Left renal pelvis (tissue), 4 donors: ENCODE measurements around the gene LAMC1. TPM values are rescaled to one million over a fixed set of nuclear protein-coding genes. Genes with fewer than 3 reads are reported as not detected.

Experiments
- DNase-seq, 4 donors: peaks; one replicate each; pipeline ENCODE4 v3.0.0-alpha.2; 2013; ENCODE audit warnings: low read depth in 4 of 4, low spot score in 3 of 4
- polyA plus RNA-seq, 4 donors: library from polyadenylated mRNA; unstranded; fragments of 120-200 nt; gene quantifications; one replicate each; pipeline ENCODE4 v1.2.1, GENCODE V29; 2013; ENCODE audit not compliant: insufficient read length in 4 of 4

The LAMC1 gene
- polyA plus RNA-seq, 4 donors, result 218 to 345 (median 270) TPM

DNA sequence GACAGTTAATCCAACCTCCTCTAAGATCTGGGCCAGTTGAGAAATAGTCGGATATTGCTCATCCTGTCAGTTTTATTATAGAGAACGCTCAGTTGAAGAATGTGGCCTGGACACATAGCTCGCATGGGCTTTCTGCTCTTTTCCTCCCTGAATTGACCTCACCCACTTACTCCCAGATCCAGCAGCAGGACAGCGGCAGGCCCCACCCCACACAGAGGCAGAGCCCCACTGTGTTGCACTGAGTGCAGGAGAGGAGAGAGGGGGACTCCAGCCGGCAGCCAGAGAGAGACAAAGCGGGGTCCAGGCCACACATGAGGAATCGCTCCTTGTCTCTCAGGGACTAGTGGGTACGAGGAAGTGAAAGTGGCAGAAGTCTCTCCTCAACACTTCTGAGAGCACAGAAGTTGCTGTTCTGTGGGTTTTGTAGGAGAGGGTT lies 78.6 kb downstream of the LAMC1 start:
- DNase-seq, result no peak

DNA sequence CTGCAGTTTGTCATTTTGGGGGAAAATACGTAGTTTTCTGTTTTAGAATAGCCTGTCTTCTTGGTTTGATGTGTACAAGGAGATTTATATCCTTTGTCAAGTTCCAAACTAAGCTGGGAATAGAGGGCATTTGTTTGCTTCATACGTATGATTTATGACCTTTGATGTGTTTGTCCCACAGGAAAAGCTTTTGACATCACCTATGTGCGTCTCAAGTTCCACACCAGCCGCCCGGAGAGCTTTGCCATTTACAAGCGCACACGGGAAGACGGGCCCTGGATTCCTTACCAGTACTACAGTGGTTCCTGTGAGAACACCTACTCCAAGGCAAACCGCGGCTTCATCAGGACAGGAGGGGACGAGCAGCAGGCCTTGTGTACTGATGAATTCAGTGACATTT lies 79.9 kb downstream of the LAMC1 start:
- no peak for DNase-seq

DNA sequence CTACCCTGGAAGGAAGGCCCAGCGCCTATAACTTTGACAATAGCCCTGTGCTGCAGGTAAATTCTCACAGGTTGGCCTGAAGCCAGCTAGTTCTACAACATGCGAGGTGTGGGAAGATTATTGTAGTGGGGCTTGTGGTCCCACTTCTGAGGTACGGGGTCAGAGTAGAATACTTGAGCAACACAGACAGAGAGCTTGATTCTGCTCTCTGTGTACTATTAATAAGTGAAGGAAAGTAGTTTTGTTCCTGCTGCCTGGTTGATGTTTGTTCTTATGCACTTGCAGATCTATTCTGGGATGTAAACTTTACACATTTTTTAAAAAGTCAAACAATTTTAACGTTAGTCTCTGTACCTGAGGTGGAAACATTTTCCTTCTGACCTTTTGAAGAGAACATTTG lies 80.4 kb downstream of the LAMC1 start:
- no peak for DNase-seq

DNA sequence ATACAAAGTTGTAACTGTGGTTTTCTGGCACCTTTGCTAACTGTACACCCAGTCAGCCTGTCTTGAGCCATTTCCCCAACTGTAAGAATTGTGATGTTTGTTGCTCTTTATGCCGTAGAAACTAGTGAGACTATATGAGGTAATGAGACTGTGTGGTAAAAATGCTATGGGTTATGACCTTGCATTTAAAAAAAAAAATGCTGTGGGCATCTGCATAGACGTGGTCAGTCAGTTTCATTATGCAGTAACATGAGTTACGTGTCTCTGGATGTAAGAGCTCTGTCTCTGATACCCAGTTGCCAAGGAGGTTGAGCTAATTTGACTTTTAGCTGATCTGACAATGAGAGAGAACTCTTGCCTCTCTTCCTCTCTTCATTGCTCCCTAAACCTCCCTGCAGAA lies 82.2 kb downstream of the LAMC1 start:
- no peak for DNase-seq

DNA sequence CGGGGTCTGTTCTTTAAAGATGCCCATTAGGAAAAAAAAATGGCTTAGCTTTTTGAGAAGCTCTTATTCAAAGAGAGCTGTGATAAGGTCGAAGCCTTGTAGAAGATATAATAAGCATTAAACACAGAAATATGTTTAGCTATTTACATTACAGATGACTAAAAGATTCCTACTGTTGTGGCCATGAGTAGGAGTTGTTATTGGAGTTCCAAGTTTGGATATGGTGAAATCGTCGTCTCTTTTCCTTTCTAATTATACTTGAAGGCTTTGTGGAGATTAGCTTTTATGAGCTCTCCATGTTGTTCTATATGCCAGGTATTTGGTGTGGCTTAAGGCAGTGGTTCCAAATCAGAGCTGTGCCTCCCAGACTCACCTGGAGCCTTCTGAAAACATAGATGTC lies 82.9 kb downstream of the LAMC1 start:
- no peak for DNase-seq

DNA sequence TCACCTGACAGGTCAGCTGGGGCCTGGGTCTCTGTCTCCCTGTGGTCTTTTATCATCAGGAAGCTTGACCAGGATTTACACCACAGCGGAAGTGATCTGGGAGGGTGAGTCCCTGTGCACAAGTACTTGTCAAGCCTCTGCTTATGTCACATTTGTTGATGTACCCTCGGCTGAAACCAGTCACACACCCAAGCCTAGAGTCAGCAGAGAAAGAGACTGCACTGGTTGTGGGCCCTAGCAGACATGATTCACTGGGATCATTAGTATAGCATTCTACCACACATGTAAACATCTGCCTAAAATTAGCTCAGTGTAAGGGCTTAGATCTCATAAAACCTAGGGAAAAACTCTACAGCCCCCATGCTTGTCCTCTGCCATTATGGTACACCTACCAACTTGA lies 83.5 kb downstream of the LAMC1 start:
- DNase-seq, result no peak

DNA sequence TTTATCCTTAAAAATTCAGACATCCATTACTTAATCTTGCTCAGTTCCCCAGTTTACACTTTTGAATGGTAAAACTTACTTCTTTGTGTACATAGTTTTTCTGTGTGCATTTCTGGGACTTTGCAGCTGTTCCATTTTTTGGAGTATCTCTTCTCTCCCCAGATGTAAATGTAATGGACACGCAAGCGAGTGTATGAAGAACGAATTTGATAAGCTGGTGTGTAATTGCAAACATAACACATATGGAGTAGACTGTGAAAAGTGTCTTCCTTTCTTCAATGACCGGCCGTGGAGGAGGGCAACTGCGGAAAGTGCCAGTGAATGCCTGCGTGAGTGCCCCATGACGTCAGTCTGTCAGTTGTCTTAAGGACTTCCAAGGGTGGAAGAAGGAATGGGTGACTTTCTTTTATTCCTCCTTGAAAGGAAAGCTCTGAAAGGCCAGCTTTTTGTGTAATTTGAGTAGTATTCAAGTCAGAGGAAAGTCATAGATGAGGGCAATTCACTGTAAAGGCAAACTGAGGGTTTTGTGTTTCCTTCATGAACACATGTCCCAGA lies 87.2 kb downstream of the LAMC1 start:
- DNase-seq, result no peak

DNA sequence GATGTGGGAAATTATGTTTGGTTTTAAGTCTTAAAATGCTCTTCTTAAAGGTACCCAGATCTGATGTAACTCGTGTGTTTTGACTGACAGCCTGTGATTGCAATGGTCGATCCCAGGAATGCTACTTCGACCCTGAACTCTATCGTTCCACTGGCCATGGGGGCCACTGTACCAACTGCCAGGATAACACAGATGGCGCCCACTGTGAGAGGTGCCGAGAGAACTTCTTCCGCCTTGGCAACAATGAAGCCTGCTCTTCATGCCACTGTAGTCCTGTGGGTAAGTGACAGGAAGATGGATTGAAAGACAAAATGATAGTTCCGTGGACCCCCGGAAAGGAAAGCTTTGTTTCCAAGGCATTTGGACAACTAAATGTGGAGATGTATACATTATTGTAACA lies 91.2 kb downstream of the LAMC1 start:
- no peak for DNase-seq

DNA sequence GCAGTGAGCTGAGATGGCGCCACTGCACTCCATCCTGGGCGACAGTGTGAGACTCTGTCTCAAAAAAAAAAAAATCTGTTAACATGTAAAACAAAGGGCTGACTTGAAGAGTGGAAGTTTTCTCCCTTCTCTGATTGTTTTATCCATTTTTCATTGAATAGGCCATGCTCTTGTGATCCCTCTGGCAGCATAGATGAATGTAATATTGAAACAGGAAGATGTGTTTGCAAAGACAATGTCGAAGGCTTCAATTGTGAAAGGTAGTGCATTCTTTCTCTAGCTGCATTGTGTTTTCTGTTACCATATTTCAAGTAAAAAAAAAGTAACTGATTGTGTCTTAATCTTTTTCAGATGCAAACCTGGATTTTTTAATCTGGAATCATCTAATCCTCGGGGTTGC lies 93.2 kb downstream of the LAMC1 start:
- no peak for DNase-seq

DNA sequence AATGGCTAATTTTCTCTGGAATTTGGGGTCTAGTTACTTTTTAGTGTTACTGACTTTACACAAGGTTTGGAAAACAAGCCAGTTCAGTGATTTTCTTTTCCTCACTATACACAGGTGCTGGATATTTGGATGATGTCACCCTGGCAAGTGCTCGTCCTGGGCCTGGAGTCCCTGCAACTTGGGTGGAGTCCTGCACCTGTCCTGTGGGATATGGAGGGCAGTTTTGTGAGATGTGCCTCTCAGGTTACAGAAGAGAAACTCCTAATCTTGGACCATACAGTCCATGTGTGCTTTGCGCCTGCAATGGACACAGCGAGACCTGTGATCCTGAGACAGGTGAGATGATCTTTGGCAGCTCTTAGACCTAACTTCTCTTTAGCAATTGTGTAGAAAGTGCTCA lies 98.4 kb downstream of the LAMC1 start:
- DNase-seq, result no peak

DNA sequence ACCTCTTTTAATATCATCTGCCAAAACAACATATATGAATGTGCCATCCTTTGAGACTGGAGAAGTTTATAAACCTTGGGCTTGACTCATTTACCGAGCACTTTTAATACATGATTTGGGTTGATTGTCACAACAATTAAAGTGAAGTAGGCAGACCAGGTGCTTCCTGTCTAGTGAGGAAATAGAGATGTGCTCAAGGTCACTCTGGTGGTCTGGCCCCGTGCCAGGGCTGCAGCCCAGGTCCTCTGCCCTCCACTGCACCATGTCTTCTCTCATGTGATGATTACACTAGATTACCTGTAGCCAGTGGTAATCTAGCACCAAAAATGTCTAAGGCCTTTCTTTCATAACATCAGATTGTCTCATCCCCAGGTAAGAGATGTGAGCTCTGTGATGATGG lies 101.0 kb downstream of the LAMC1 start:
- DNase-seq, result no peak

DNA sequence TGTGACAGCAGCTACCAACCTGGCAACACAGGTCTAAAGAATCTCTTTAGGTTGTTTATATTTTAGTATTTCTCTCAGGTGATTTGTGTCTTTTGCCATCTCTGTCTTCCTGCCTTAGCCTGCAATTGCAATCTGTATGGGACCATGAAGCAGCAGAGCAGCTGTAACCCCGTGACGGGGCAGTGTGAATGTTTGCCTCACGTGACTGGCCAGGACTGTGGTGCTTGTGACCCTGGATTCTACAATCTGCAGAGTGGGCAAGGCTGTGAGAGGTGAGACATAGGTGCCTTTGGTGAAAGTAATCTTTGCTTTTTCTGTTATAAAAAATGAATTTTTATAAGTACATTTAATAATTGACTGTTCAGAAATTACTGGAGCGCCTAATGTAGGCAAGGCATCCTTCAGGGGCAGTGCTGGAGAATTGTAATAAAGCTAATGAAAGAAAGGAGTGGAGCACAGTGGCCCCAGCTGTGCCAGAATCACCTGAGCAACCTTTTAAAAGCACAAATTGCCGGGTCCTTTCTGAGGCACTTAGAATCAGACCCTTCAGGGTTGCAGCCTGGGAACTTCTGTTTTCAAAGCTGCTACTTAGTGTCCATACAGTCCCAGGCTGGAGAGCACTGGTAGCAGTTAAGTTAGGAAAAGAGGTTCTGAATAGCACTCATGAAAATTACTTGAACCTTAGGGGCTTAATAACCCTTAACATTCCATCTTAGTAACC lies 102.2 kb downstream of the LAMC1 start:
- peak in 1 of 4 donors; percentile 22 for DNase-seq

DNA sequence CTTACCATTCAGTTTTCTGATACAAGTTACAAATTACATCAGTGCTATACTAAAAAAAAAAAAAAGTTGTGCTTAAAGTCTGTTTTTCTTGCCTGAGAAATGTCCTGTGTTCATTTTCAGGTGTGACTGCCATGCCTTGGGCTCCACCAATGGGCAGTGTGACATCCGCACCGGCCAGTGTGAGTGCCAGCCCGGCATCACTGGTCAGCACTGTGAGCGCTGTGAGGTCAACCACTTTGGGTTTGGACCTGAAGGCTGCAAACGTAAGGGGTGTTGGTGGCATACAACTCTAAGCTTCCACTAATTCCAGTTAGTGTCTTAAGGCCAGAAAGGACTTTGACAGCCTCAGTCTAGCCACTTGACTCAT lies 102.8 kb downstream of the LAMC1 start:
- DNase-seq, result no peak

DNA sequence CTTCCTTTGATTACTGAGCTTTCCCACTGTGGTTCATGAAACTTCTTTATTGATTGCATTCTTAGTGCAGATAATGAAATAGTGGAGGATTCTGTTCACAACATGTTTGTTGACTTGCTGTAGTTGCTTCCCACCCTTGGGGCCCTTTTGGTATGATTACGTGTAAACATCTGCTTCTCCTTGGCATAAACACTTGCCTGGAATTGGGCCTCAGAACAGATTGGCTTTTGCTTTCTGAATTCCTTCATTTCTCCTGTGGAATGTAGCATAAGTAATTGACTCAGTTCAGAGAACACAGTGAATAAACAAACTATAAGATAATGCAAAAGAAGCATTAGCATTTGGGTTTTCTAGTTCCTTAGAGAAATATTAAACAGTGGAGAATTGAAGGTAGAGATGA lies 103.3 kb downstream of the LAMC1 start:
- DNase-seq, result no peak

DNA sequence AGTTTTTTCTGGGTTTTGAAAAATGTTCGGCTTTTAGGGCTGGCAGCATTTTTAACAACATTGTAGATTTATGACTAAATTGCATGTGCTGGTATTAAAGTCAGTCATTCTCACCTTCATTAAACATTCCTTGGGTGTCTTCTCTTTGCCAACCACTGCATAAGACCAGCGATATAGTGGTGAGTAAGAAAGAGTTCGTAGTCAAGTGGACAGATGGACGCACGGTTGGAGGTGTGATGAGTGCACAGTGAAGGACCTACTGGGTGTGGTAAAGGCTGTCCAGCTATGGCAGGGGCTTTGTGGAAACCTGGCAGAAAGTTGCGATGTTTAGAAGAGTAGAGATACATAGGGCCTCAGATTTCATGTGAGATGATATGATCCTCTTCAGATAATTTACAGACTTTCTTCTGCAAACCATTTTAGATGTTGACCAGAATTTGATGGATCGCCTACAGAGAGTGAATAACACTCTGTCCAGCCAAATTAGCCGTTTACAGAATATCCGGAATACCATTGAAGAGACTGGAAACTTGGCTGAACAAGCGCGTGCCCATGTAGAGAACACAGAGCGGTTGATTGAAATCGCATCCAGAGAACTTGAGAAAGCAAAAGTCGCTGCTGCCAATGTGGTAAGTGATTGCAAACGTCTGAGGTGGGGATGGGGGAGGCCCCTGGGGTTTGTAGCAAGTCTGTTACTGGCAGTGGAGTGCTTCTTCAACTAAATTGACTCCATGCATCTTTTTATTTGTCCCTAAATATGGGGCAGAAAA lies 106.9 kb downstream of the LAMC1 start:
- no peak for DNase-seq

DNA sequence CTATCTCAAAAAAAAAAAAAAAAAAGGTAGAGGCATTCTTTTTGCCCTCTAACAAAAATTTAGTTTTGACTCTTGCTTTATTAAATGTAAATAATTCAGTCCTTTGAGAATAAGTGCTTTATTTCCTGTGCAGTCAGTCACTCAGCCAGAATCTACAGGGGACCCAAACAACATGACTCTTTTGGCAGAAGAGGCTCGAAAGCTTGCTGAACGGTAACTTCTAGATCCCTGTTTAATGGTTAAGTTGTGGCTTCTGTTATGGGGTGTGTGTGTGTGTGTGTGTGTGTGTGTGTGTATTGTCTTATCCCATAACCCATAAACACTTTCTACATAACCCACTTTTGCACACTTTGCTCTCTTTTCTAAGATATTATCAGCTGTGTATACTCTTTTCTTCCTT lies 107.9 kb downstream of the LAMC1 start:
- no peak for DNase-seq

DNA sequence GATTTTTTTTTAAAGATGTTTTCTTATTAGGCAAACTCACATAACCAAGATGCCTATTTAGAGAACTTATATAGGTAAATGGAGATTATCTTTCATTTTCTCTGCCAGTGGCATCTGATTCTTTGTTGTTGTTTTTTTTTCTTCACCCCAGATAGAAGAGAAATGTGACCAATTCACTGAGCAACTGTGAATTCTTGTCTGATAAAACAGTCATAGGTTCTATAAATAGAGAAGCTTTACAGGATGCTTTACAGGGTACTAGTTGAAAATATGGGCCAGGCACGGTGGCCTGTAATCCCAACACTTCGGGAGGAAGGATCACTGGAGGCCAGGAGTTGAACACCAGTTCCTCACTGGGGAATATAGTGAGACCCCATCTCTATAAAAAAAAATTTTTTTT lies 112.1 kb downstream of the LAMC1 start:
- DNase-seq, result no peak

DNA sequence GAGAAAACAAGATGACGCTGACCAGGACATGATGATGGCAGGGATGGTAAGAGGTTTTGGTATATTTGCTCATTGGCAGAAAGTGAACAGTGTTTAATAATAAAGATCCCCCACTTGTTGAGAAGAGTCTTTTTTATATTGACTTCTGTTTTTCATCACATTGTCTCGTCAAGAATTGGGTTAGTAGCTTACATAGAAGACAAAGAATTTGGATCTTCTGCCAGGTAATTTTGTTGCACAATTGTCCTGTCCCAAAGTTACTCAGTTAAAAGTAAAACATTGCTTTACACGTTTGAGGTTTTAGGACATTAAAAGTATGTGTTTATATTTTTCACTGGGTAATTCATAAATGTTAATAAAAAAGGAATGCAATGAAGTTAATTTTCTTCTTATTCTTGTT lies 114.6 kb downstream of the LAMC1 start:
- no peak for DNase-seq

DNA sequence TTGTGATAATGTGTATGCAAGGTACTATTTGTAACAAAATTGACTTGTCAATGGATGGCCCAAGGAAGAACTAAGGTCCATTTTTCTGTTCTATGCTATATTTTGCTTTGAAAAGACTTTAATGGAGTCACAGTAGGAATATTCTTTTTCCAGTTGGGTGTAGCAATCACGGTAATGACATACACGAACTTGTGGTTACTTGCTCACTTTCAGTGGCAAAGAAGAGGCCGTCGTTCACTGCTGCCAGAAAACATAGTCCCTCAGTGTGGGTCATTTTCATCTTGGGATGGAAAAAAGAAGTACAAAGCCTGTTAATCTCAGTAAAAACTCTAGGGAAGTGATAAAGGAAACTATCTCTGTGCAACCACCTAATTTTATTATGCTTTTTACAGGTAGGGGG lies 115.1 kb downstream of the LAMC1 start:
- DNase-seq, result no peak

DNA sequence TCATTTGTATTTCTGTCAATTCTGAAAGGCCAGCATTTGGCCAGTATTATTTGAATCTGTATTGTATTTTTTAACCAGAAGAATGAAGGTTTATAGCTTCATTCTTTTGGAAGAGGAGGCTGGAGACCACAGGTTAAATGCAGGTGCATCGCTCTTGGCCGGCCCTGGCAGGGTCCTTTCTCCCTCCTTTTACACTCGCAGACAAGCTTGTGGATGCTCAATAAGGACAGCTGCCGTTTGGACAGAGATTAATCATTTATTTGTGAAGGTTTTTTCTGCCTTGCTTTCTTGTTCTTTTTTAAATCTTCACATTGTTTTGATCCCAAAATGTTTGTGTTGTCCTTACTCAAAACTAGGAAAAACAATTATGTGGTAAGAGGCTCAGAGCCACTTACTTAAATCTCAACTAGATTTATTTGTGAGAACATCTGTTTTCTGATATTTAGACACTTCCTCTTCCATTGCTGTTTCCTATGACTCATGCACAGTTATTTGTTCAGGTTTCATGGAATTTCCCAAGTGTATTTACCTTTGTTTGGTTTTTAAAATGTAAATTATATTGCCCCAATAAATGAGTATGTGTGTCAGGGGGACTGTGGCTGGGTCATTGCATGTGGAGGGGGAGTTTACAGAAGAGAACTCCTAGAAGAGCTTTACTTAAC lies 116.2 kb downstream of the LAMC1 start:
- no peak for DNase-seq

DNA sequence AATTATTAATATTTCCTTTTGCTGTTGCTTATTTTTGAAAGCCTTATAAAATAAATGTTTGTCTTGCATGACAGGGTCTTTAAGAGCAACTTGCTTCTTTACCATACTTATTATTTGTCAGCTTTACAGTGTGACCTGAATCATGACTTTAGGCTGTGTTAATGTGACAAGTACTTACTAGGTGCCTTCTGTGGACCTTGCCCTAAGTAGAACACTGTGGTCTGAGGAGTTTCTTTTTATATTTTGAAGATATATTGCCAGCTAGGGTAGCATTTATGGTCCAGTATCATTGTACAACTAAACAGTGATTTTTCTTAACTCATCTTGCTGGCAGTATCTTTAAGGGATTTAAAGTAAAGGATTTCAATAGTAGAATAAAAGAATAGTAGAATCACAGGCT lies 117.4 kb downstream of the LAMC1 start:
- DNase-seq, result no peak

DNA sequence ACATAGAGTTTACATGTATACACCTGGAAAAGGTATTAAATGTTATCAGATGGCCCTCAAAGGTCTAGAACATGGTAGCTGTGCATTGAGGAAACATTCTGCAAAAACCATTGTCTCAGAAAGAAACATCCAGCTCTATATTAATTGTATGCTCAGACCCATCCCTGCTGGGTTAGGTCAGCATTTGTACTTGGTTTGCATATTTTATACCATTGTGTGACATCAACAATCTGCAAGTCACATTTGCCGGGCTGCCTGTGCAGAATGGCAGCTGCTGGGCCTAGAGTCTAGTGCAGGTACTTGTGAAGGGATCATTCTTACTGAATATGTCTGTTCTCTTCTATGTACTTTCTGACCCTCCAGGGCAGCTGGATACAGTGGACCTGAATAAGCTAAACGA lies 119.0 kb downstream of the LAMC1 start:
- DNase-seq, result no peak
